Upper lobe of left lung (tissue), 4 donors: Measurements from ENCODE around the gene KCNJ16.

Experiments used
- CTCF ChIP-seq, 6 experiments: fragments of 450-650 bp in 4 of 6; fragments of 200-600 bp in 2 of 6; sonication (generic) in 2 of 6; IDR thresholded peaks; one replicate each; pipeline ENCODE4 v1.5.1; 2016 to 2019; ENCODE audit warnings: antibody characterized with exemption in 6 of 6
- EP300 ChIP-seq, 4 donors: sonication (generic); formaldehyde crosslinking; IDR thresholded peaks; one replicate each; pipeline ENCODE4 v1.5.1; 2017; ENCODE audit warnings: antibody characterized with exemption in 4 of 4, control low read depth in 2 of 4
- POLR2A ChIP-seq, 4 donors: fragments of 450-650 bp; IDR thresholded peaks; one replicate each; pipeline ENCODE4 v1.5.1; 2016 to 2017; ENCODE audit warnings: antibody characterized with exemption in 4 of 4, mild to moderate bottlenecking in 2 of 4
- POLR2AphosphoS5 ChIP-seq, 2 donors: sonication (generic); formaldehyde crosslinking; IDR thresholded peaks; one replicate each; pipeline ENCODE4 v1.5.1; 2017; ENCODE audit warnings: antibody characterized with exemption in 2 of 2

GRCh38 chr17:70091696-70092095 lies 16.7 kb downstream of the KCNJ16 start:
- TF ChIP-seq POLR2A (IDR thresholded peaks at IDR 0.05) (no peak), POLR2AphosphoS5 (IDR thresholded peaks at IDR 0.05) (no peak), CTCF (IDR thresholded peaks at IDR 0.05) (no peak), EP300 (IDR thresholded peaks at IDR 0.05) (no peak)
